Suprapubic skin (tissue), 4 donors: ENCODE data around the gene SARS2.

Experiments used
- CTCF ChIP-seq, 2 donors: fragments of 200-600 bp in 1 of 2; fragments of 450-650 bp in 1 of 2; sonication (generic) in 1 of 2; IDR thresholded peaks; one replicate each; pipeline ENCODE4 v1.5.1; 2016 to 2019; ENCODE audit warnings: antibody characterized with exemption in 2 of 2, mild to moderate bottlenecking in 1 of 2, moderate library complexity in 1 of 2
- EP300 ChIP-seq: sonication (generic); formaldehyde crosslinking; IDR thresholded peaks from one replicate; pipeline ENCODE4 v1.6.1; 2017; ENCODE audit warnings: antibody characterized with exemption
- POLR2A ChIP-seq, 2 donors: fragments of 450-650 bp; IDR thresholded peaks; one replicate each; pipeline ENCODE4 v1.6.1; 2017; ENCODE audit warnings: antibody characterized with exemption in 2 of 2, mild to moderate bottlenecking in 2 of 2, moderate library complexity in 2 of 2
- POLR2AphosphoS5 ChIP-seq, 3 donors: sonication (generic); formaldehyde crosslinking; IDR thresholded peaks; one replicate each; pipeline ENCODE4 v1.6.1; 2017; ENCODE audit warnings: antibody characterized with exemption in 3 of 3

DNA sequence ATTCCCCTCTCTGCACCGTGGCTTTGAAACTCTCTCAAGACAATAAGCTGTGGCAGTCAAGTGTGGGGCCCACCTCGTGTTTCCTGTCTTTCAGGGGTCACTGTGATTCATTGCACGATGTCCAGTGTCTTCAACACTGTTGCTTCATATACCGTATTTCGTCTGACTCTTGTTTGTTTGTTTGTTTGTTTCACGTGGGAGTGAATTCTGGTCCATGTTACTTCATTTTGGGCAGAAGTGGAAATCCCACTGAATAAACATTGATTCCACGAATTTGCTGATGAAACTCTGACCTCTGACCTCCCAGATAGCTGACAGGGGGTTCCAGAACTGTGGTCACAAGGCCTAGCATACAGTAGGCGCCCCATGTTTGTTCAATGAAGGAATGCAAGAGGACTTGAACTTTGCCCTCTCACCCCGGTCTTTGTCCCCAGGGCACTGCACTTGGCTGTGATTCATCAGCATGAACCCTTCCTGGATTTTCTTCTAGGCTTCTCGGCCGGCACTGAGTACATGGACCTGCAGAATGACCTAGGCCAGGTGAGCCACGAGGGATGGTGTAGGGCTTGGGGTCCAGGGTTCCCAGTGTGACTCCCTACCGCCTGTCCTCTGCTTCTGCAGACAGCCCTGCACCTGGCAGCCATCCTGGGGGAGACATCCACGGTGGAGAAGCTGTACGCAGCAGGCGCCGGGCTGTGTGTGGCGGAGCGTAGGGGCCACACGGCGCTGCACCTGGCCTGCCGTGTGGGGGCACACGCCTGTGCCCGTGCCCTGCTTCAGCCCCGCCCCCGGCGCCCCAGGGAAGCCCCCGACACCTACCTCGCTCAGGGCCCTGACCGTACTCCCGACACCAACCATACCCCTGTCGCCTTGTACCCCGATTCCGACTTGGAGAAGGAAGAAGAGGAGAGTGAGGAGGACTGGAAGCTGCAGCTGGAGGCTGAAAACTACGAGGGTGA lies 25.7 kb downstream of the SARS2 start:
- TF ChIP-seq EP300 (no peak), CTCF (IDR thresholded peaks at IDR 0.05) (no peak), POLR2AphosphoS5 (IDR thresholded peaks at IDR 0.05) (no peak), POLR2A (IDR thresholded peaks at IDR 0.05) (no peak)
